Astrocyte (in vitro differentiated cells and primary cell): ENCODE data around the gene C11orf71.

ENCODE experiments used
- CTCF ChIP-seq: IDR thresholded peaks from 2 replicates; pipeline ENCODE4 v1.5.1; 2011; ENCODE audit warnings: low read depth, mild to moderate bottlenecking, inconsistent platforms, low read length, moderate library complexity; ENCODE audit not compliant: insufficient read depth
- EZH2 ChIP-seq: IDR thresholded peaks from 2 replicates; pipeline ENCODE4 v1.6.1; 2012; ENCODE audit warnings: mild to moderate bottlenecking, low read length, inconsistent platforms; ENCODE audit not compliant: insufficient read depth

- TF ChIP-seq CTCF (no peak), EZH2 (no peak)
Observed at GRCh38 chr11:114442536-114442935, 42.2 kb upstream of the C11orf71 start.
